GM18526 (cell line): Measurements from ENCODE around the gene SPDYC.

Experiments used
- POLR2A ChIP-seq: IDR thresholded peaks from 3 replicates; pipeline ENCODE4 v1.6.1; 2011; ENCODE audit not compliant: insufficient read length; ENCODE audit errors: extremely low read depth

Gene SPDYC

GRCh38 chr11:65183201-65183891, 13.3 kb downstream of the SPDYC start:
- TF ChIP-seq POLR2A = no peak

- no peak for TF ChIP-seq POLR2A
Measured at GRCh38 chr11:65184146-65184545, 14.1 kb downstream of the SPDYC start.

GRCh38 chr11:65185171-65185570, 15.1 kb downstream of the SPDYC start:
- no peak for TF ChIP-seq POLR2A

- TF ChIP-seq POLR2A = no peak
Measured at GRCh38 chr11:65185869-65186341, 15.9 kb downstream of the SPDYC start.

- no peak for TF ChIP-seq POLR2A
Measured at GRCh38 chr11:65186701-65187100, 16.7 kb downstream of the SPDYC start.

- TF ChIP-seq POLR2A = no peak
Measured at GRCh38 chr11:65187146-65187675, 17.2 kb downstream of the SPDYC start.

GRCh38 chr11:65187971-65188461, 18.0 kb downstream of the SPDYC start:
- no peak for TF ChIP-seq POLR2A

- TF ChIP-seq POLR2A = no peak
Measured at GRCh38 chr11:65188486-65188885, 18.5 kb downstream of the SPDYC start.

- TF ChIP-seq POLR2A = no peak
Measured at GRCh38 chr11:65189191-65189590, 19.2 kb downstream of the SPDYC start.

GRCh38 chr11:65194564-65194963, 24.5 kb downstream of the SPDYC start:
- TF ChIP-seq POLR2A = no peak

GRCh38 chr11:65204143-65204542, 34.1 kb downstream of the SPDYC start:
- no peak for TF ChIP-seq POLR2A

GRCh38 chr11:65204646-65205601, 34.9 kb downstream of the SPDYC start:
- TF ChIP-seq POLR2A = no peak

GRCh38 chr11:65205602-65205967, 35.6 kb downstream of the SPDYC start:
- TF ChIP-seq POLR2A = no peak

GRCh38 chr11:65206441-65206841, 36.4 kb downstream of the SPDYC start:
- TF ChIP-seq POLR2A = no peak

GRCh38 chr11:65206901-65207300, 36.9 kb downstream of the SPDYC start:
- TF ChIP-seq POLR2A = no peak

GRCh38 chr11:65207918-65208784, 38.1 kb downstream of the SPDYC start:
- TF ChIP-seq POLR2A = no peak
